ENCODE measurements around the gene JAG1. TPM values are rescaled to one million over a fixed set of nuclear protein-coding genes. Genes with fewer than 3 reads are reported as not detected.

The JAG1 gene
- total and polyA plus RNA-seq, 4 donors, result 11.9 to 70.3 (median 46.8) TPM

- H3K4me1 ChIP-seq (ENCODE audit: control insufficient read depth in 5 of 5, insufficient read depth in 5 of 5, low read length in 5 of 5), result no peaks in the 10 kb centered on the region
- 96 to 98% methylated on average over 4 of the region's 4 CpGs for WGBS, 2 donors
- ATAC-seq (ENCODE audit: insufficient read depth, low FRiP score), result no peak
- no peak for TF ChIP-seq CTCF (IDR thresholded peaks at IDR 0.05; ENCODE audit: control extremely low read depth, extremely low read depth)
- no peak overlapping the region for H3K4me3 ChIP-seq
- peaks cover 0 to 3% (median 0%) of the 10 kb centered on the region in 4 donors for H3K9me3 ChIP-seq (ENCODE audit: control insufficient read depth in 4 of 4, insufficient read depth in 3 of 4, low read length in 3 of 4)
- no peaks in the 10 kb centered on the region for H3K27me3 ChIP-seq (ENCODE audit: control insufficient read depth in 3 of 3, insufficient read depth in 3 of 3, low read length in 2 of 3)
- DNase-seq, result no peak
- H3K36me3 ChIP-seq (ENCODE audit: control insufficient read depth in 4 of 4, insufficient read depth in 4 of 4, low read length in 4 of 4), result no peaks in the 10 kb centered on the region
- no peak overlapping the region for H3K9ac ChIP-seq (ENCODE audit: insufficient read depth in 1 of 2, low read length in 2 of 2)
- H3K27ac ChIP-seq (ENCODE audit: low read depth in 1 of 2, low read length in 1 of 2), result no peak overlapping the region
These were observed 7.7 kb upstream of the JAG1 start for GRCh38 chr20:10681494-10681893.

DNA sequence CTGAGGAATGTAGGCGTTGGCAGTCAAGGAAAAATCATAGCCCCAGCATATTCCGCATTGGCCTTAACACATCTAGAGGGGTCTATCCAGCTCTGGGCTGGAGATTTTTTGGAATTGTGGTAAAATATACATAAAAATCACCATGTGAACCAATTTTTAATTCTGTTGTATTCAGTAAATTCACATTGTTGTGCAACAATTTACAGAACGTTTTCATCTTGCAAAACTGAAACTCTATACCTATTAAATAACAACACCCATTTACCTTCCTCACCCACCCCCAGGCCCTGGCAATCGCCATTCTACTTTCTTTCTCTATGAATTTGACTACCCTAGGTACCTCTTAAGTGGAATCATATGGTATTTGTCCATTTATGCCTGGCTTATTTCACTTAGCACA, 6.8 kb upstream of the JAG1 start:
- H3K36me3 ChIP-seq (ENCODE audit: control insufficient read depth in 4 of 4, insufficient read depth in 4 of 4, low read length in 4 of 4), result no peaks in the 10 kb centered on the region
- H3K4me3 ChIP-seq, result no peak overlapping the region
- peaks cover 0 to 3% (median 0%) of the 10 kb centered on the region in 4 donors for H3K9me3 ChIP-seq (ENCODE audit: control insufficient read depth in 4 of 4, insufficient read depth in 3 of 4, low read length in 3 of 4)
- WGBS, 2 donors, result 86 to 88% methylated on average over 4 of the region's 4 CpGs
- no peaks in the 10 kb centered on the region for H3K27me3 ChIP-seq (ENCODE audit: control insufficient read depth in 3 of 3, insufficient read depth in 3 of 3, low read length in 2 of 3)
- no peak overlapping the region for H3K27ac ChIP-seq (ENCODE audit: low read depth in 1 of 2, low read length in 1 of 2)
- H3K4me1 ChIP-seq (ENCODE audit: control insufficient read depth in 5 of 5, insufficient read depth in 5 of 5, low read length in 5 of 5), result peaks cover 0 to under 1% (median 0%) of the 10 kb centered on the region in 5 donors
- DNase-seq (no peak), ATAC-seq (ENCODE audit: insufficient read depth, low FRiP score) (no peak)
- no peak overlapping the region for H3K9ac ChIP-seq (ENCODE audit: insufficient read depth in 1 of 2, low read length in 2 of 2)
- no peak for TF ChIP-seq CTCF (IDR thresholded peaks at IDR 0.05; ENCODE audit: control extremely low read depth, extremely low read depth)

GRCh38 chr20:10679269-10679668, 5.5 kb upstream of the JAG1 start:
- H3K4me3 ChIP-seq, result no peak overlapping the region
- no peak overlapping the region for H3K27ac ChIP-seq (ENCODE audit: low read depth in 1 of 2, low read length in 1 of 2)
- H3K9ac ChIP-seq (ENCODE audit: insufficient read depth in 1 of 2, low read length in 2 of 2), result no peak overlapping the region
- DNase-seq, result peak in 1 of 3 donors; percentile 23
- peaks cover 0 to 10% (median 0%) of the 10 kb centered on the region in 5 donors for H3K4me1 ChIP-seq (ENCODE audit: control insufficient read depth in 5 of 5, insufficient read depth in 5 of 5, low read length in 5 of 5)
- no peaks in the 10 kb centered on the region for H3K36me3 ChIP-seq (ENCODE audit: control insufficient read depth in 4 of 4, insufficient read depth in 4 of 4, low read length in 4 of 4)
- 77% methylated on average over 4 of the region's 4 CpGs for WGBS, 2 donors
- H3K9me3 ChIP-seq (ENCODE audit: control insufficient read depth in 4 of 4, insufficient read depth in 3 of 4, low read length in 3 of 4), result peaks cover 0 to 3% (median 0%) of the 10 kb centered on the region in 4 donors
- no peak for TF ChIP-seq CTCF (IDR thresholded peaks at IDR 0.05; ENCODE audit: control extremely low read depth, extremely low read depth)
- H3K27me3 ChIP-seq (ENCODE audit: control insufficient read depth in 3 of 3, insufficient read depth in 3 of 3, low read length in 2 of 3), result no peaks in the 10 kb centered on the region
- no peak for ATAC-seq (ENCODE audit: insufficient read depth, low FRiP score)

GRCh38 chr20:10676518-10676917, 2.7 kb upstream of the JAG1 start:
- H3K27ac ChIP-seq (ENCODE audit: low read depth in 1 of 2, low read length in 1 of 2), result no peak overlapping the region
- H3K4me3 ChIP-seq, result no peak overlapping the region
- DNase-seq, result no peak
- ATAC-seq (ENCODE audit: insufficient read depth, low FRiP score), result no peak
- no peak overlapping the region for H3K9ac ChIP-seq (ENCODE audit: insufficient read depth in 1 of 2, low read length in 2 of 2)
- WGBS, 2 donors, result 31 to 63% methylated on average over 3 of the region's 3 CpGs
- peaks cover 0 to 2% (median 0%) of the 10 kb centered on the region in 4 donors for H3K36me3 ChIP-seq (ENCODE audit: control insufficient read depth in 4 of 4, insufficient read depth in 4 of 4, low read length in 4 of 4)
- peaks cover 0 to 15% (median 0%) of the 10 kb centered on the region in 5 donors for H3K4me1 ChIP-seq (ENCODE audit: control insufficient read depth in 5 of 5, insufficient read depth in 5 of 5, low read length in 5 of 5)
- no peak for TF ChIP-seq CTCF (IDR thresholded peaks at IDR 0.05; ENCODE audit: control extremely low read depth, extremely low read depth)
- H3K9me3 ChIP-seq (ENCODE audit: control insufficient read depth in 4 of 4, insufficient read depth in 3 of 4, low read length in 3 of 4), result peaks cover 0 to 3% (median 0%) of the 10 kb centered on the region in 4 donors
- H3K27me3 ChIP-seq (ENCODE audit: control insufficient read depth in 3 of 3, insufficient read depth in 3 of 3, low read length in 2 of 3), result no peaks in the 10 kb centered on the region
